NCI-H526 treated with DMSO at 0.1 percent for 48 hours (cell line): Measurements from ENCODE around the gene CCDC167.

Experiments
- DNase-seq: peaks from one replicate; lab custom pipeline; 2025; lab: John Stamatoyannopoulos, UW

Gene CCDC167

GRCh38 chr6:37499433-37500293 lies at the start of gene CCDC167:
CCDC167 (minus strand) TSS chr6:37499893; CDS start chr6:37499863, 30 bp downstream.
- DNase-seq: peak; percentile 93

DNA sequence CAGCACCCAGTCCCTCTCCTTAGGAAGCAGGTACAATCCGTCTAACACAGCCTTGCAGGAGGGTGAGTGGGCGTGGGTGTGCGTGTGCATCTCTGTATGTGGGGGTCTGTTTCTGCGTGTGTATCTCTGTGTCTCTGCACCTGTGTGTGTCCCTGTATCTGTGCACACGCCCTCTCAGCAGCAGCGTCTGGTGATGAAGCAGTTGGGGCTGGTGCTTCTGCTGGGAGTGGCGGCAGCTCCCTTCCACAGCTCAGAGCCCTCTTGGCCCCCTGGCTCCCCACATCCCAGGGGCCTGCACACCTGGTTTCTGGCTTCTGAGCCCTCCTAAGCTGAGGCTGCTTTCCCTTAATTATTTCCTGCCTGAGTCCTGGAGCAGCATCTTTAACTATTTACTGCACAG lies 49.5 kb upstream of the CCDC167 start:
- DNase-seq: no peak

GRCh38 chr6:37548067-37548674 lies 48.5 kb upstream of the CCDC167 start:
- DNase-seq: no peak

GRCh38 chr6:37547564-37548061 lies 47.9 kb upstream of the CCDC167 start:
- DNase-seq: no peak

DNA sequence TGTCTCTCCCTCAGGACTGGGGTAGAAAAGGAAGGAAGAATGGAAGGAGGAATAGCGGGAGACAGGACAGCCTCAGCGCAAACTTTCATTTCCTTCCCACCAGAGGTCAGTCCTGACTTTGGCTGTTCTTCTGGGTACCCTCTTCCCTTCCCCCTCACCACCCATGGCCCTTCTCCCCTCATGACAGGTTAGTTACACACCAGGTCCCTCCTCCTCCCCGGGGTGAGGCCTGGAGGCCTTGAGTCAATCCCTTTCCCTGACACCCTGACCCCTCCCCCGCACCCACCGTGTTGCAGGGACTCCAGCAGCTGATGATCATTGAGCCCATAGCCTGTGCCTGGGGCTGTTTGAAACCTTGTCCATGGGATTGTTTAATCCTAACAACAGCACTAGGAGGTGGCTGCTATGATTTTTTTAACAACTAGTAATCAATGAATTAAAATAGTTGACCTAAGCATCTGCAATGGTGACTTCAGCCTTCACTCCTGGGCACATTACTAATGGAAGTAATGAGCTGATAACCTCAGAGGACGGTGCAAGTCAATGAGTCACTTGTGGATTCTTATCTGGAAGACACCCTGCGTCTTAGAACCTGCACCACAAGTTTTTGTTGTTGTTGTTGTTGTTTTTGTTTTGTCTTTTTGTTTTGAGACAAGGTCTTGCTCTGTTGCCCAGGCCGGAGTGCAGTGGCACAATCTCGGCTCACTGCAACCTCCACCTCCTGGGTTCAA lies 46.6 kb upstream of the CCDC167 start:
- DNase-seq: no peak

GRCh38 chr6:37544530-37544929 lies 44.8 kb upstream of the CCDC167 start:
- no peak for DNase-seq

- no peak for DNase-seq
Measured at GRCh38 chr6:37543361-37543760, 43.7 kb upstream of the CCDC167 start.

DNA sequence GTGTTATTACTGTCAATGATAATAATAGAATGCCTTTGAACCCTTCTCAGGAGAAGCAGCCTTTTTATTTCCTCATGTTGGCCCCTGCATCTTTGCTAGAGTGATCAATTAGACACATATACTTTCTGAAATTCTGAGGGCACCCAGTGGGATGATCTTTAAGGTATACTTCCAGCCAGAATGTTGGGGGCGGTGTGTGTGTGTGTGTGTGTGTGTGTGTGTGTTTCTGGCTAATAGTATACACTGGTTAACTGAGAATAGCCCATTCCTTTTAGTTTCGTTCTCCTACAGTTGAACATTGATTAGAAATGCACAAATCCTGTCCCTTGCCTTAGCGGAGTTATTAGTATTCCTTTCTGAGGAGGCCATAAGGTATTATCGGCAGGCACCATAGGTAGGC lies 41.7 kb upstream of the CCDC167 start:
- DNase-seq: no peak

DNA sequence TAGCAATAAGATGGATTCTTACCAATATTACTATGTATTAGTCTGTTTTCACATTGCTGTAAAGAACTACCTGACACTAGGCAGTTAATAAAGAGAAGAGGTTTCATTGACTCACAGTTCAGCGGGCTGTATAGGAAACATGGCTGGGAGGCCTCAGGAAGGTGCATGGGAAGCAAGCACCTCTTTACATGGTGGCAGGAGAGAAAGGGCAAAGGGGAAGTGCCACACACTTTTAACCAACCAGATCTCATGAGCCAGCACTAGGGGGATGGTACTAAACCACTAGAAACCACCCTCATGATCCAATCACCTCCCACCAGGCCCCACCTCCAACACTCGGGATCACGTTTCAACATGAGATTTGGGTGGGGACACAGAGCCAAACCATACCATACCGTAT lies 40.7 kb upstream of the CCDC167 start:
- no peak for DNase-seq

GRCh38 chr6:37540029-37540352 lies 40.3 kb upstream of the CCDC167 start:
- no peak for DNase-seq

- DNase-seq: no peak
Measured at GRCh38 chr6:37539171-37540028, 39.7 kb upstream of the CCDC167 start.

DNA sequence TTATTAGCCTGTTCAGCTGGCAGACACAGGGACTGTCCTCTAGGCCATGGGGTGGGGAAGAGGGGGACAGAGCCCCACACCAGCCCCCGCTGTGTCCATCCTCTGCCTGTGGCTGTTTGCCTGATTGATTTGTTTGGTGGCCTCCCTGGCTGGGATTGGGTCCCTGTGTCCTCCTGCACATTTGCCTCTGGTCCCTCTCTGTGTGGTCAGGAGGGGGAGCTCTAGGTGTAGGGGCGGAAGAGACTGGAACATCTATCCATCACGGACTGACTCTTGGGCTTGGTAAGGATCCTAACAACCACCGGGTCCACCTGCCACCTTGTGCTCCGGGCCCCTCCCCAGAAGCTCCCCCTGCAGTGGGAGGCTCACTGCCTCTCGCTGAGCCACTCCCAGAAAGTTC lies 38.4 kb upstream of the CCDC167 start:
- DNase-seq: no peak

DNA sequence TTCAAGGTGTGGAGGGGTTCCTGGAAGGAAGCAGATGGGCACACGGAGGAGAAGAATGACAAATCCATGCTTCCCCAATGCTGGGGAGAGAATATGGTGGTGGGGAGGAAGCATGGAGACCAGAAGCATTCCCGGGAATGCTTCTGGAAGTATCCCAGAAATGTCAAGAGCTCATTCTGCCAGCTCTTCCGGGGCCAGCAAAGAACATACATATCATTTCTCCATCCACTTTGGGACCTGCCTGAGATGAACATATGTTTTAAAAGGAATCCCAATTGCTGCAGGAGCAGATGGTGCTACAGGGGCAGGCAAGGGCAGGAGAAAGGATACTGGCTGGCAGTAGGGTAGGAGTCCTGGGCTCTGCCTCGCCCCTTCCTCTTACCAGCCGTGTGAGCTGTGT lies 37.9 kb upstream of the CCDC167 start:
- no peak for DNase-seq

GRCh38 chr6:37536491-37537190 lies 36.9 kb upstream of the CCDC167 start:
- no peak for DNase-seq

DNA sequence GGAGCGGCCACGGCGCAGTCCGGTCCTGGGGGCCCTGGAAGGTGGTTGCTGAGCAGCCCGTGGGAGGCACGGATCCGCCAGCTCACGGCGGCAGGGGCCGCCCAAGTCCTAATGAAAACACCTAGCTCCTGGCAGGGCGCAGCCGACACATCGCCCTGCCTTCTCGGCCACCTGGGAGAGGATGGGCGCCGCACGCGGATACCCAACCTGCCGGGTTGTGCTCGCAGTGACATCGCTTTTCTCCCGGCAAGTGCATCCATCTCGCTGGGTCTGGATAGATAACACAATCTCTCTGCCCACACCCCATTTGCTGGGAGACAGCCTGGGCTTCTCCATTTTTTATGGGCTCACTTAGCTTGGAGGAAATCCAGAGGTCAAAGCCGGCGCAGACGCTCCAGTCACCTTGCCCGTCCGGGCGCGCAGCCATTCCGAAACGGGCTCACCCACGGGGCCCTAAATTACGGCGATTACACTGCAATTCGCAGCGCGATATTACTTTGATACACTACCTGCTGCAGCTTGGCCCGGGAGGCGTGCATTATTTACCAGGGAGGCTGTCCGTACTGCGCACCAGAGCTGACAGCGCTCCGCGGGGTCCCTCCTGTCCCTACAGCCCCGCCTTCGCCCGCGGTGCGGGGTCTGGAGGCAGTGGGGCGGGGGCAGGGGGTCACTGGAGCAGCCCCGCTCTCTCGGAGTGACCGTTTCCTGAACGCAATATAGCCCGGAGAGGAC lies 36.2 kb upstream of the CCDC167 start:
- DNase-seq: peak; percentile 51

DNA sequence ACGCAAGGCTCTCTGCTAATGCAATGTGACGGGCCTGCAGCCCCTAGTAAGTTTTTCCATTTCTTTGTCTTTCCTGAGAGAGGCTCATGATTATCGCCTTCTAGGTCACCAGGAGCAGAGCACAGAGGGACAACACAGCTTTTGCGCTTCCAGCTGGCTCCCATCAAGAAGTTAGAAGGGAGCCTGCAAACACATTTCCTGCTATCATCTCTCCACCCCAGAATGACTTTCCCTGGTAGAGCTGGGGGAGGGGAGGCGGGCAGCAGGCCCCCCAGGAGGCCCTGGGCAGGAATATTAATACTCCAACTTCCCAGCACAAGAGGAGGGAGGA lies 35.7 kb upstream of the CCDC167 start:
- no peak for DNase-seq

GRCh38 chr6:37534893-37535292 lies 35.2 kb upstream of the CCDC167 start:
- DNase-seq: no peak

DNA sequence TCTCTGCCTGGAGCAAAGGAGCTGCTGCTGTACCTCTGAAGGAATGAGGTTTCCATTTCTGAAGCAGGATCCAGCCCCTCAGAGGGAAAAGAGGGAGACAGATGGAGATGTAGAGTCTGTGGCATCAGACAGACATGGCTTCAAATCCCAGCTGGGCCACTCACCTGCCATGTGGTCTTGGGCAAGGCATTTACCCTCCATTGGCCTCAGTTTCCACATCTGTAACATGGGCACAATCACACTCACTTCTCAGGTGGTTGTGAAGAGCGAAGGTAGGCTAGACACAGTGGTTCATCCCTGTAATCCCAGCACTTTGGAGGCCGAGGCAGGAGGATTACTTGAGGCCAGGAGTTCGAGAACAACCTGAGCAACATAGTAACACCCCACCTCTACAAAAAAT lies 32.4 kb upstream of the CCDC167 start:
- no peak for DNase-seq

DNA sequence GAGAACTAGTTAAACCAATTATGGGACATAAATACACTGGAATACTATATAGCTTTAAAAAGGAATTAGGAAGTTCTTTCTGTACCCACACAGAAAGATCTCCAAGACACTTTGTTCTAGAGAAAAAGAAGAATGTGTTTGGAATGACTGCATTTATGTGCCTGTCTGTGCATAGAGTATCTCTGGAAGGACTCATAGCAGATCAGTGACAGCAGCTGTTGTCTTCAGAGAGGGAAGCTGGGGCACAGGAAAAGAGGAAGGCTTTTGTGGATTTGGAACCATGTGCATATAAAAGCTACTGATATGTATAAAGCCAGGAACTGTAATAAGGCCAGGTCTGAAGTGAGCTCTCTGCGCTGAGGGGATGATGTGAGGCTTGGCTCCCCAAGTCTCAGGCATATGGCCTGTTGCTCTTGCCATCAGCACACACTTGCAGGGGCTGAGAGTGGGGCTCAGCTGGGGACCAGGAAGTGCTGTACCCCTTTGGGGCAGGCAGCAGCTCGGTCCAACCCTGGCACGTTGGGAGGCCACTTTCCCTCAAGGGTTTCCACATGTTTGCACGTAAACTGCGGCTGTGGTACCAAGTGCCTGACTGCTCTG lies 31.8 kb upstream of the CCDC167 start:
- no peak for DNase-seq

DNA sequence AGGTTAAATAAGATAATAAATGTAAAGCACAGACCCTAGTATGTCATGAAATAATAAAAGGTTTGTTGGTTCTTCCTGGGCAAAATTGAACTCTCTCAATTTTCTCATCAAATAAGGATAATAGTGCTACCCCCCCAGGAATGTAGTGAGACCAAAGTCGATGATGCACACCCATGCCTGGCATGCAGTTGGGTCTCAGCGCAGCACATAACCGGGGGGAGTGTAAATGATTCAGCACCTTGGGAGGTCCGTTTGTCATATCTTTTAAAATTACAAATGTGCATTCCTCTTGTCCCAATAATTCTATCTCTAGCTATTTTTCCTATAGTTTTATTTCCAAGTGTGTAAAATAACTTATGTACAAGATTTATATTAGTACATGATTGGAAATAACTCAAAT lies 31.3 kb upstream of the CCDC167 start:
- DNase-seq: no peak
